ENCODE measurements around the gene CMTR2.
"Not testable (repeated sequence)": the region's sequence is repeated elsewhere in the genome, so short reads cannot be mapped to it uniquely, and the experiment has no call there.

Gene CMTR2

GRCh38 chr16:71327720-71328119 is 38.5 kb upstream of the CMTR2 start:
- H3K9me3 ChIP-seq (ENCODE audit: control insufficient read depth, low read length), result no peaks in the 10 kb centered on the region
- H3K27me3 ChIP-seq (ENCODE audit: control insufficient read depth, insufficient read depth, low read length), result no peaks in the 10 kb centered on the region

GRCh38 chr16:71319999-71320398 is 30.8 kb upstream of the CMTR2 start:
- Histone ChIP-seq H3K9ac (no peak overlapping the region), H3K79me2 (no peaks in the 10 kb centered on the region), H2AFZ (no peak overlapping the region), H3K4me2 (ENCODE audit: low read length) (no peak overlapping the region), H3K4me3 (ENCODE audit: low read depth, low read length) (no peak overlapping the region), H3K4me1 (no peaks in the 10 kb centered on the region), H3K27me3 (ENCODE audit: control insufficient read depth, insufficient read depth, low read length) (no peaks in the 10 kb centered on the region), H3K27ac (no peak overlapping the region), H3K9me3 (ENCODE audit: control insufficient read depth, low read length) (no peaks in the 10 kb centered on the region), H3K36me3 (ENCODE audit: control insufficient read depth, insufficient read depth, low read length) (no peaks in the 10 kb centered on the region)
- TF ChIP-seq CTCF (IDR thresholded peaks at IDR 0.05), result no peak

More at GRCh38 chr16:71327720-71328119, 38.5 kb upstream of the CMTR2 start:
- H3K27ac ChIP-seq, result no peak overlapping the region
- H3K79me2 ChIP-seq, result no peaks in the 10 kb centered on the region
- no peaks in the 10 kb centered on the region for H3K4me1 ChIP-seq
- no peak overlapping the region for H3K9ac ChIP-seq
- no peak overlapping the region for H3K4me3 ChIP-seq (ENCODE audit: low read depth, low read length)
- H3K36me3 ChIP-seq (ENCODE audit: control insufficient read depth, insufficient read depth, low read length), result no peaks in the 10 kb centered on the region
- no peak for TF ChIP-seq CTCF (IDR thresholded peaks at IDR 0.05)
- no peak overlapping the region for H2AFZ ChIP-seq
- H3K4me2 ChIP-seq (ENCODE audit: low read length), result no peak overlapping the region

GRCh38 chr16:71315269-71315668 is 26.1 kb upstream of the CMTR2 start:
- no peaks in the 10 kb centered on the region for H3K79me2 ChIP-seq
- no peak overlapping the region for H3K4me2 ChIP-seq (ENCODE audit: low read length)
- no peak for TF ChIP-seq CTCF (IDR thresholded peaks at IDR 0.05)
- H3K9me3 ChIP-seq (ENCODE audit: control insufficient read depth, low read length), result no peaks in the 10 kb centered on the region
- H3K27me3 ChIP-seq (ENCODE audit: control insufficient read depth, insufficient read depth, low read length), result no peaks in the 10 kb centered on the region
- H3K9ac ChIP-seq, result no peak overlapping the region
- peak overlapping the region; percentile 61 for H2AFZ ChIP-seq
- no peaks in the 10 kb centered on the region for H3K4me1 ChIP-seq
- H3K27ac ChIP-seq, result no peak overlapping the region
- no peak overlapping the region for H3K4me3 ChIP-seq (ENCODE audit: low read depth, low read length)
- no peaks in the 10 kb centered on the region for H3K36me3 ChIP-seq (ENCODE audit: control insufficient read depth, insufficient read depth, low read length)

- H3K27ac ChIP-seq; H3K79me2 ChIP-seq; H3K9me3 ChIP-seq (ENCODE audit: control insufficient read depth, low read length); H3K9ac ChIP-seq; H3K27me3 ChIP-seq (ENCODE audit: control insufficient read depth, insufficient read depth, low read length); H2AFZ ChIP-seq; H3K4me1 ChIP-seq; H3K36me3 ChIP-seq (ENCODE audit: control insufficient read depth, insufficient read depth, low read length); H3K4me3 ChIP-seq (ENCODE audit: low read depth, low read length); H3K4me2 ChIP-seq (ENCODE audit: low read length): not testable (repeated sequence)
These were observed 24.4 kb upstream of the CMTR2 start for GRCh38 chr16:71313591-71313990.

GRCh38 chr16:71311553-71312158 is 22.5 kb upstream of the CMTR2 start:
- no peaks in the 10 kb centered on the region for H3K36me3 ChIP-seq (ENCODE audit: control insufficient read depth, insufficient read depth, low read length)
- no peak overlapping the region for H3K4me3 ChIP-seq (ENCODE audit: low read depth, low read length)
- no peak overlapping the region for H3K4me2 ChIP-seq (ENCODE audit: low read length)
- H3K27me3 ChIP-seq (ENCODE audit: control insufficient read depth, insufficient read depth, low read length), result no peaks in the 10 kb centered on the region
- H3K27ac ChIP-seq, result no peak overlapping the region
- no peak overlapping the region for H3K9ac ChIP-seq
- H3K4me1 ChIP-seq, result no peaks in the 10 kb centered on the region
- H2AFZ ChIP-seq, result peak overlapping the region; percentile 67
- no peaks in the 10 kb centered on the region for H3K9me3 ChIP-seq (ENCODE audit: control insufficient read depth, low read length)
- H3K79me2 ChIP-seq, result no peaks in the 10 kb centered on the region
- TF ChIP-seq CTCF (IDR thresholded peaks at IDR 0.05), result peak; percentile 88
